Ascending aorta (tissue), 2 donors: ENCODE data around the gene NR4A2. TPM values are rescaled to one million over a fixed set of nuclear protein-coding genes. Genes with fewer than 3 reads are reported as not detected.

ENCODE experiments used
- DNase-seq, 2 donors: peaks; one replicate each; pipeline ENCODE4 v3.0.0-alpha.2; 2019; ENCODE audit warnings: low spot score in 2 of 2
- H3K27ac ChIP-seq, 2 donors: fragments of 200-600 bp; sonication (generic); one replicate each; pipeline ENCODE4 v1.5.1; 2016 to 2017; ENCODE audit warnings: mild to moderate bottlenecking in 1 of 2
- H3K27me3 ChIP-seq: fragments of 200-600 bp; sonication (generic); one replicate; pipeline ENCODE4 v1.5.1; 2017
- H3K36me3 ChIP-seq, 2 donors: fragments of 200-600 bp; sonication (generic); one replicate each; pipeline ENCODE4 v1.5.1; 2016
- H3K4me1 ChIP-seq, 2 donors: fragments of 200-600 bp; sonication (generic); one replicate each; pipeline ENCODE4 v1.5.1; 2016 to 2017; ENCODE audit warnings: mild to moderate bottlenecking in 1 of 2
- H3K4me3 ChIP-seq, 2 donors: fragments of 200-600 bp; sonication (generic); one replicate each; pipeline ENCODE4 v1.5.1; 2016 to 2017; ENCODE audit warnings: mild to moderate bottlenecking in 1 of 2
- H3K9me3 ChIP-seq, 2 donors: fragments of 200-600 bp; sonication (generic); one replicate each; pipeline ENCODE4 v1.5.1; 2016
- CTCF ChIP-seq, 3 experiments: fragments of 200-600 bp in 2 of 3; fragments of 450-650 bp in 1 of 3; sonication (generic) in 2 of 3; IDR thresholded peaks; one replicate each; pipeline ENCODE4 v1.5.1; 2016 to 2019; ENCODE audit warnings: antibody characterized with exemption in 3 of 3, mild to moderate bottlenecking in 1 of 3, moderate library complexity in 1 of 3
- intact Hi-C: fragments of 100-400 bp; cut with DNase I; formaldehyde crosslinking; loops from one replicate; pipeline ENCODE4 v1.15.1; 2023
- total RNA-seq: library from RNA; depleted of rRNA; stranded (reverse); fragments of >200 nt; gene quantifications from one replicate; pipeline ENCODE4 v1.1.0, GENCODE V29; 2016

Gene NR4A2
- total RNA-seq, 1 donor from 2014 or later: 8.7 TPM

GRCh38 chr2:156340377-156340776 is 7.9 kb upstream of the NR4A2 start:
- Histone ChIP-seq H3K27me3 (no peaks in the 10 kb centered on the region), H3K27ac (peak overlapping the region; percentile 100), H3K4me3 (peak overlapping the region; percentile 94 to 97), H3K36me3 (no peaks in the 10 kb centered on the region), H3K9me3 (no peaks in the 10 kb centered on the region), H3K4me1 (peaks cover 0 to 11% of the 10 kb centered on the region in 2 donors)
- TF ChIP-seq CTCF (IDR thresholded peaks at IDR 0.05): no peak
- intact Hi-C loops: loop anchor here (5.0 kb wide), 2 partner anchors 247 to 832 kb away; no protein-coding TSS in a partner anchor
- DNase-seq: no peak

GRCh38 chr2:156339865-156340264 is 7.3 kb upstream of the NR4A2 start:
- Histone ChIP-seq H3K36me3 (no peaks in the 10 kb centered on the region), H3K4me3 (peak overlapping the region in 1 of 2 donors; percentile 97), H3K27ac (peak overlapping the region; percentile 52 to 100), H3K9me3 (no peaks in the 10 kb centered on the region), H3K27me3 (no peaks in the 10 kb centered on the region), H3K4me1 (peaks cover 0 to 11% of the 10 kb centered on the region in 2 donors)
- intact Hi-C loops: loop anchor here (5.0 to 10.0 kb wide), 3 partner anchors 247 to 915 kb away; partner anchors contain the start of gene GALNT5
- DNase-seq: no peak
- no peak for TF ChIP-seq CTCF (IDR thresholded peaks at IDR 0.05)

GRCh38 chr2:156339110-156339847 is 6.8 kb upstream of the NR4A2 start:
- no peaks in the 10 kb centered on the region for H3K9me3 ChIP-seq
- no peaks in the 10 kb centered on the region for H3K36me3 ChIP-seq
- no peak for TF ChIP-seq CTCF (IDR thresholded peaks at IDR 0.05)
- intact Hi-C loops: loop anchor here (10.0 kb wide), 1 partner anchor 916 kb away; the partner anchor contains the start of gene GALNT5
- no peak for DNase-seq
- no peak overlapping the region for H3K4me3 ChIP-seq
- peak overlapping the region; percentile 52 to 100 for H3K27ac ChIP-seq
- peaks cover 0 to 11% of the 10 kb centered on the region in 2 donors for H3K4me1 ChIP-seq
- no peaks in the 10 kb centered on the region for H3K27me3 ChIP-seq

GRCh38 chr2:156338578-156338977 is 6.1 kb upstream of the NR4A2 start:
- Histone ChIP-seq H3K4me1 (peaks cover 0 to 11% of the 10 kb centered on the region in 2 donors), H3K27me3 (no peaks in the 10 kb centered on the region), H3K27ac (peak overlapping the region; percentile 52 to 57), H3K9me3 (no peaks in the 10 kb centered on the region), H3K4me3 (no peak overlapping the region), H3K36me3 (no peaks in the 10 kb centered on the region)
- no peak for DNase-seq
- intact Hi-C loops: loop anchor here (10.0 kb wide), 1 partner anchor 916 kb away; the partner anchor contains the start of gene GALNT5
- no peak for TF ChIP-seq CTCF (IDR thresholded peaks at IDR 0.05)

- DNase-seq: peak; percentile 82 to 97
- Histone ChIP-seq H3K36me3 (no peaks in the 10 kb centered on the region), H3K27me3 (no peaks in the 10 kb centered on the region), H3K4me3 (peak overlapping the region; percentile 61 to 84), H3K4me1 (peaks cover 0 to 10% of the 10 kb centered on the region in 2 donors), H3K9me3 (no peaks in the 10 kb centered on the region), H3K27ac (peak overlapping the region; percentile 98 to 99)
- TF ChIP-seq CTCF (IDR thresholded peaks at IDR 0.05): no peak
- intact Hi-C loops: loop anchor here (1.0 to 10.0 kb wide), 5 partner anchors 8 to 920 kb away; partner anchors contain the start of genes GALNT5 and GPD2
Measured at GRCh38 chr2:156334496-156335478, 2.3 kb upstream of the NR4A2 start.
